22Rv1 (cell line): Measurements from ENCODE around the gene LMO7.

Experiments used
- H3K27ac ChIP-seq: fragments of 450-650 bp; 2 replicates; pipeline ENCODE4 v1.5.1; 2017
- CTCF ChIP-seq: fragments of 450-650 bp; IDR thresholded peaks from 2 replicates; pipeline ENCODE4 v1.5.1; 2017; ENCODE audit warnings: mild to moderate bottlenecking
- ZFX ChIP-seq: fragments of 450-650 bp; IDR thresholded peaks from 2 replicates; pipeline ENCODE4 v1.6.1; 2017; ENCODE audit warnings: antibody characterized with exemption, borderline replicate concordance

Gene LMO7

DNA sequence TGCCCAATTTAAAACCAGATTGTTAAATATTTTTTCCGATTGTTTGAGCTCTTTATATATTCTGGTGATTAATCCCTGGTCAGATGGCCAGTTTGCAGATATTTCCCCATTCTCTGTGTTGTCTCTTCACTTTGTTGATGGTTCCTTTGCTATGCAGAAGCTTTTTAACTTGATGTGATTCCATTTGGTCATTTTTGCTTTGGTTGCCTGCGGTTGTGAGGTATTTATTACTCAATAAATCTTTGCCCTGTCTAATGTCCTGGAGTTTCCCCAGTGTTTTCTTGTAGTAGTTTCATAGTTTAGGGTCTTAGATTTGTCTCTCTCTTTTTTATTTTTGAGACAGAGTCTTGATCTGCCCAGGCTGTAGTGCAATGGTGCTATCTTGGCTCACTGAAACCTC lies 23.8 kb upstream of the LMO7 start:
- H3K27ac ChIP-seq: no peak overlapping the region
- TF ChIP-seq CTCF: no peak
- no peak for TF ChIP-seq ZFX

DNA sequence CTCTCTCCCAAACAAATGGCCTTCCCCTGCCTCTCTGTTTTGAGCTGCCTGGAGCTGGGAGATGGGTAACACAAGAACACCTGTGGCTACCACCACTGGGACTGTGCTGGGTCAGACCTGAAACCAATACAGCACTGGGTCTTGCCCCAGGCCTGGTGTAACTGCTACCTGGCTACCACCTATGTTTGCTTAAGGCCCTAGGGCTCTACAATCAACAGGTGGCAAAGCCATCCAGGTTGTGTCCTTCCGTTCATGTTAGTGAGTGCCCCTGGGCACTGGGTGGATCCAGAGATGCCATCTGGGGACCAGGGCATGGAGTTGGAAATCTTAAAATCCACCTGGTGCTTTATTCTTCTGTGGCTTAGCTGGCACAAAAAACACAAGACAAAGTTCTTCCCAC lies 18.9 kb upstream of the LMO7 start:
- TF ChIP-seq ZFX (no peak), CTCF (no peak)

GRCh38 chr13:75618308-75618707 lies 17.8 kb upstream of the LMO7 start:
- TF ChIP-seq CTCF: no peak
- TF ChIP-seq ZFX: no peak
- no peak overlapping the region for H3K27ac ChIP-seq

More for the DNA sequence above, 18.9 kb upstream of the LMO7 start:
- H3K27ac ChIP-seq: no peak overlapping the region

DNA sequence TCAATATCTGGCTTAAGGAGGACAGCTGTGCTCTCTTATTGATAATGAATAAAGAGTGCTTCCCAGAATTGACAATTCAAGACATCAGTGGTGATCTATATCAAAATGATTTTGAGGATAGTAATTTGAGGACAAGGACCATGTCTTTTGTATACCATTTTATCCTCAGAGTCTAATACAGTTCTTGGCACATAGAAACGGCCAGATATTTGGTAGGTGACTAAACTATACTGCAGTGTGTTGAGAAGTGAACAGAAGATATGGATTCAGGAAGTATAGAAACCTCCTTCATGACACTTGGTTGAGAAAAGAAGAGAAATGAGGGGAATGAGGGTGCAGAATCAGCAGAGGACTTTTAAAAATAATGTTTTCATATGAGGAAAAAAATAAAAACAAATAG lies 16.1 kb upstream of the LMO7 start:
- no peak for TF ChIP-seq ZFX
- no peak for TF ChIP-seq CTCF
- H3K27ac ChIP-seq: no peak overlapping the region

DNA sequence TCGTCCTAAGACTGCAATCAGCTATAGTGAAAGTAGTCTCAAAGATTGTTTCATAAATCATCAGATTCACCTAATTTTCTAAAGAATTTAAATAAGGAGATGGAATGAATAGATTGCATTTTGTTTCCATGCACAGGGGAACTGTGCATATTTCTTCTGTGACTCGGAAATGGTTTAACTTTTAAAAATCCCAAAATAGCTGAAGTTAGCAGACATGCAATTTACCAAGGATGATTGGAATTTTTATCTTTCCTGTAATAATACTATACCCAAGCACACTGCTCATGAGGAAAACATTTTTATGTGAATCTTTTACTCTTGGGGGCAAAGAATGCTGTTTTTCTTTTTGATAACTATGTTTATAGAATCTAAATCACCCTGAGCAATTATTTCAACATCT lies 15.0 kb upstream of the LMO7 start:
- no peak overlapping the region for H3K27ac ChIP-seq
- TF ChIP-seq ZFX (no peak), CTCF (no peak)

DNA sequence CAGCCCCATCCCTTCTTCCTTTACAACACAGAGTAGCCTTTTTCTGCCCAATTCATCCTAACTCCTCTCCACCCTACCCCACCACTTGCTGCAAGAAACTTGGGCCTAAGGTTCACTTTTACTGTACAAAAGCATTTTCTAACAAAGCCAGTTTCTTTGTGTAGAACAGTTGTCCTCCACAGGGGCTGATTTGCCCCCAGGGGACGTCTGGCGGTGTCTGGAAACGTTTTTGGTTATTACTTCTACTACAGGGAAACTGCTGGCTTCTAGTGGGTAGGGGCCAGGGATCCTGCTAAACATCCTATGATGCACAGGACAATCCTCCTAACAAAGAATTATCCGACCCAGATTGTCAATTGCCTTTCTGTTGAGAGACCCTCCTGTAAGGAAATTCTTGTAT lies 7.3 kb upstream of the LMO7 start:
- H3K27ac ChIP-seq: no peak overlapping the region
- TF ChIP-seq CTCF (no peak), ZFX (no peak)

DNA sequence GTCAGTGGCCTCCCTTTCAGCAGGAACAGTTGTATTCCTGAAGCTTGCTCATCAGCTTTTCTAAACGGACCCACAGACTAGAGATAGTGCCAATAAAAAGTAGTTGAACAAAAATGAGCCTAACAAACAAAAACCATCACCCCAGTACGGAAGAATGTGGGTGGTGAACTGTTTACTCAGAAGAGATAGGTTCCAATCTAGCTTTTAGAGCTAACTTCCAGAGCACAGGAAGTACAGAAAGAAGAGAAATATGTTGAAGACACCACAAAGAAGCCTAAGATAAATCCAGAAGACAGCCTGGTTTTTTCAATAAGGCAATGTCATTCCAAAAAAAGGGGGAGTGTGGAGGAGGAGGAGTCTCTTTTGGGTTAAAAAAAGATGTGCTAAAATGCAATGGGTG lies 2.8 kb upstream of the LMO7 start:
- TF ChIP-seq CTCF (no peak), ZFX (no peak)
- H3K27ac ChIP-seq: no peak overlapping the region
